ENCODE results near the gene SCMH1.

- TF ChIP-seq CTCF (IDR thresholded peaks at IDR 0.05), result no peak
- TF ChIP-seq RAD21 (conservative IDR thresholded peaks at IDR 0.05 in 1 of 2, IDR thresholded peaks at IDR 0.05 in 1 of 2), result no peak
- no peak for TF ChIP-seq ESRRA (IDR thresholded peaks at IDR 0.05; ENCODE audit: borderline replicate concordance, low read length)
- no peak for TF ChIP-seq POLR2A (IDR thresholded peaks at IDR 0.05; ENCODE audit: low read length)
- no peak for TF ChIP-seq USF2 (IDR thresholded peaks at IDR 0.05)
- no peak for TF ChIP-seq NPAS2 (CRISPR knock-in tag; IDR thresholded peaks at IDR 0.05; ENCODE audit: borderline replicate concordance)
- TF ChIP-seq, protein P1, sequence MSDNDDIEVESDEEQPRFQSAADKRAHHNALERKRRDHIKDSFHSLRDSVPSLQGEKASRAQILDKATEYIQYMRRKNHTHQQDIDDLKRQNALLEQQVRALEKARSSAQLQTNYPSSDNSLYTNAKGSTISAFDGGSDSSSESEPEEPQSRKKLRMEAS (IDR thresholded peaks at IDR 0.05), result no peak
- no peak for TF ChIP-seq SMC3 (IDR thresholded peaks at IDR 0.05)
- TF ChIP-seq HOXB13 (CRISPR knock-in tag; IDR thresholded peaks at IDR 0.05; ENCODE audit: low read depth), result no peak
These were observed 33.7 kb upstream of the SCMH1 start for GRCh38 chr1:41275831-41276230.
